NCI-H748 (cell line): Measurements from ENCODE around the gene SIVA1.
"Not testable (repeated sequence)": the region's sequence is repeated elsewhere in the genome, so short reads cannot be mapped to it uniquely, and the experiment has no call there.

Experiments
- DNase-seq: peaks from one replicate; lab custom pipeline; 2025; ENCODE audit not compliant: unreplicated experiment; lab: John Stamatoyannopoulos, UW

The SIVA1 gene

GRCh38 chr14:104719343-104719742 lies 33.6 kb upstream of the SIVA1 start:
- DNase-seq = no peak

GRCh38 chr14:104721505-104722431 lies 31.2 kb upstream of the SIVA1 start:
- no peak for DNase-seq

DNA sequence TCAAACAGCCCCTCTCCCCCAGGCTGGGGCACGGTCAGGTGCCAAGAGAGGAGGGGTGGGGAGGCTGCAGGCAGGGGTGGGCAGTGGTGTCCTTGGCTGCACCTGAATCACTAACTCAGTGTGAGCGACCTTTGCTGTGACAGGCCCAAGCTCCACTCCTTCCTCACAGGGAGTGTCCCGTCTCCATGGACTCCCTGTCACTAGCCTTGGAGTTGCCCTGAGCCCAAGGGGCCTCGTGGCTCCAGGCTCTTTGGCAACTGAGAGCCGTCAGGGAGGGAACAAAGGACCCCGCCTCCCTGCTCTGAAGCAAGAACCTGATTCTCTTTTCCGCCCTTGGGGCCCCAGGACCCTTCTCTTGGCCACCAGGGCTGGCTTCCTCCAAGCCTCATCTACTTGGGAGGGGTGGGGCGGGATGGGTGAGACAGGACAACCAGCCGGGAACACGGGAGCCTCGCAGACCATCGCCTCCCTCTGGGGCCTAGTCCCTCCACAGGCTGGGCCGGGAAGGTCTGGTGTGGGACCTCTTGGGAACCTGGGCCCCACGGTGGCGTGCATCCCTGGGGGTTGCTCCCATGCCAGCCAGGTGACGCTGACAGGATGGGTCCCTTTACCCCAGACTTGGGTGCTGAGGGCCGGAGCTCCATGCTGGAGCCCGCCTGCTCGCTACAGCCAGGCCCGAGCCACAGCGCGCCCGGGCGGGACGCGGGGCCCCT lies 29.9 kb upstream of the SIVA1 start:
- no peak for DNase-seq

DNA sequence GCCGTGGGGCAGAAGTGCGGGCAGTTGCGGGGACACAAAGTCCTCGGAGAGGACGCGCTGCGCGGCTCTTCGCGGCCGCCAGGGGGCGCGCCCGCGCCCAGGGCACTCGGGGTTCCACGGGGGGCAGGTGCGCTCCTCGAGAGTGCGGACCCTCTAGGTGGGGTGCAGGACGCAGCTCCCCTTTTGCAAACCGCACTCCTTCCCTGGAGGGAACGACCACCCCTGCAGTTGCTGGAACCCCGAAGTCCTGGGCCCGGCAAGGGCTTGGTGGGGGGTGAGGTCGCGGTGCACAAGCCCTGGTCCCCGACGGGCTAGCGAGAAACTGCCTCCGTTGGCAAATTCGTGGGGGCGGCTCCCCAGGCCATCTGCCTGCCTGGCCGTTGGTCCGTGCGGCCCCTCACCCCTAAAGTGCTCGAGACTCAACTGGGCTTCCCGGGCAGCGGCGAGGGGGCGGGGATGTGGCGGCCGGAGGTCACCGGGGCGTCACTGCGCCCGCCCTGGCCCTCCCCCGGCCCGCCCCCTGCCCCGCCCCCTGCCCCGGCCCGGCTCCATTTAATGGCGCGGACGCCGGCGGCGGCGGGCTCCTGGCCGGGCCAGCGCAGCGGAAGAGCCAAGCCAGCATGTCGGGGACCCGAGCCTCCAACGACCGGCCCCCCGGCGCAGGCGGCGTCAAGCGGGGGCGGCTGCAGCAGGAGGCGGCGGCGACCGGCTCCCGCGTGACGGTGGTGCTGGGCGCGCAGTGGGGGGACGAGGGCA lies 29.1 kb upstream of the SIVA1 start, which contains the start of gene ADSS1:
Gene ADSS1 (plus strand): TSS at position 579 of the 756 bp plus-strand sequence. CDS start 42 bp downstream, at position 621.
- DNase-seq = peak; percentile 76

GRCh38 chr14:104724407-104724980 lies 28.5 kb upstream of the SIVA1 start:
- DNase-seq = no peak

- DNase-seq = peak; percentile 38
Measured at GRCh38 chr14:104724981-104725771, 27.8 kb upstream of the SIVA1 start.

GRCh38 chr14:104725772-104726548 lies 27.0 kb upstream of the SIVA1 start:
- no peak for DNase-seq

DNA sequence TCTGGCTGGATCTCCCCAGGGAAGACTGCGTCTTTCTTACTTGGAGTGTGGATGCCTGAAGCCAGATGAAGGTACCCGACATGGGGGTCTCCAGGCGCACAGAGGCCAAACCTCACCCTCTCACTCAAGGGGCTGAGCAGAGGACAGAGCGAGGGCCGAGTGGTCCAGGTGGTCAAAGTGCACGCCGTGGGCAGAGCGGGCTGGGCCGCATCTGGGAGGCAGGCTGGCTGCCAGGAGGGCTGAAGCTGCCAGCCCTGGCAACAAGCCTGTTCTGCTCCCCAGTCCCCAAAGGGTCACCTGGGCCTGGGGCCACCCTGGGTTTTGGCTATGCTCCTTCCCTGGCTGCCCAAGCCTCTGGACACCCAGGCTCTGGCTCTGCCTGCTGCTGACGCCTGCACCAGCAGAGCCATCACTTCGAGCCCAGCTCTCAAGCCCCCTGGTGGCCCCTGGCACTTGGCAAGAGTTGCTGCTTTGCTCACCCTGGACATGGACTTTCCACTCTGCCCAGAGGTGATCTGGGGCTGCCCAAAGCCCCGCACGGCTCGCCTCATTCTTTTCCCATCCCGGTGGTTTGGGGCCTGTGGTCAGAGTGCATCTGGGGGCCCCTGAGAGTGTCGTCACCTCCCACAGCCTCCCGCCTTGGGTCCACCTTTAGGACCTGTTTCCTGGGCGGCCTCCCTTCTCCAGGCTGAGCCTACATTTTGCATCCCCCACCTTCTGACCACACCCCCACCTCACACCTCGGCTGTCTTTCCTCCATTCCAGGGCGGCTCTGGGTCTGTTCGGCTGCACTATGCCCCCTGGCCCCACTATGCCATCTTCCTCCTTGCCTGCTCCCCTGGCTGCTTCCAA lies 26.1 kb upstream of the SIVA1 start:
- no peak for DNase-seq

- no peak for DNase-seq
Measured at GRCh38 chr14:104728631-104729030, 24.3 kb upstream of the SIVA1 start.

DNA sequence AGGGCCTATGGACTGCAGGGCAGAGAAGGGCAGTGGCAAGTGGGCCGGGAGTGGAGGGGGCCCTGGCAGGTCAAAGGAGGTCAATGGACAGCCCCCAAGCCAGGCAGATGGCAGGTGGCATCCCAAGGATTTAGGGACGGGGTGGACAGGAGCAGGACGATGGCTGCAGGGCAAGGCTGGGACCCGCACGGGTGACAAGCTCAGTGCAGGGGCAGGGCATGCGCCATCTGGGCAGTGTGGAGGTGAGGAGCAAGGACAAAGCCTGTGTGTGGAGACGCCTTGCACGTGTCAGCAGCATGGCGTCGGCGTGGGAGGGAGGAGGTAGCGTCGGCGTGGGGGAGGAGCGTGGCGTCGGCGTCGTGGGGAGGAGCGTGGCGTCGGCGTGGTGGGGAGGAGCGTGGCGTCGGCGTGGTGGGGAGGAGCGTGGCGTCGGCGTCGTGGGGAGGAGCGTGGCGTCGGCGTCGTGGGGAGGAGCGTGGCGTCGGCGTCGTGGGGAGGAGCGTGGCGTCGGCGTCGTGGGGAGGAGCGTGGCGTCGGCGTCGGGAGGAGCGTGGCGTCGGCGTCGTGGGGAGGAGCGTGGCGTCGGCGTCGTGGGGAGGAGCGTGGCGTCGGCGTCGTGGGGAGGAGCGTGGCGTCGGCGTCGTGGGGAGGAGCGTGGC lies 23.6 kb upstream of the SIVA1 start:
- DNase-seq = not testable (repeated sequence)

- no peak for DNase-seq
Measured at GRCh38 chr14:104729835-104730181, 23.1 kb upstream of the SIVA1 start.

DNA sequence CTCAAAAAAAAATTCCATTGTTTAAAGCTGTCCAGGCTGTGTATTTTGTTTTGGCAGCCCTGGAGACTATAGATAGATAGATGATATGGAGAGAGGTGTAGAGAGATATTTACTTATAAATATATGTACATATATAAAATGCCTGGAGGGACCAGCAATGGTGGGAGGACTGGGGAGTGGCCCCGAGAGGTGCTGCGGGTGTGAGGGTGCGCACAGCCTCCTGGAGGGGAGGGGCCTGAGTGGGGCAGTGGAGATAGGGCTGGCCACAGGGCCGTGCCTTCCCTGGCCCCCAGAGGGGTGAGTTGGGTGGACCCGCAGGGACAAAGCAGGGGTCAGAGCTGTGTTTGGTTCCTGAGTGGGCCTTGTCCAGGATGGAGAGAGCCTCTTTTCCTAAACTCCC lies 22.5 kb upstream of the SIVA1 start:
- no peak for DNase-seq

DNA sequence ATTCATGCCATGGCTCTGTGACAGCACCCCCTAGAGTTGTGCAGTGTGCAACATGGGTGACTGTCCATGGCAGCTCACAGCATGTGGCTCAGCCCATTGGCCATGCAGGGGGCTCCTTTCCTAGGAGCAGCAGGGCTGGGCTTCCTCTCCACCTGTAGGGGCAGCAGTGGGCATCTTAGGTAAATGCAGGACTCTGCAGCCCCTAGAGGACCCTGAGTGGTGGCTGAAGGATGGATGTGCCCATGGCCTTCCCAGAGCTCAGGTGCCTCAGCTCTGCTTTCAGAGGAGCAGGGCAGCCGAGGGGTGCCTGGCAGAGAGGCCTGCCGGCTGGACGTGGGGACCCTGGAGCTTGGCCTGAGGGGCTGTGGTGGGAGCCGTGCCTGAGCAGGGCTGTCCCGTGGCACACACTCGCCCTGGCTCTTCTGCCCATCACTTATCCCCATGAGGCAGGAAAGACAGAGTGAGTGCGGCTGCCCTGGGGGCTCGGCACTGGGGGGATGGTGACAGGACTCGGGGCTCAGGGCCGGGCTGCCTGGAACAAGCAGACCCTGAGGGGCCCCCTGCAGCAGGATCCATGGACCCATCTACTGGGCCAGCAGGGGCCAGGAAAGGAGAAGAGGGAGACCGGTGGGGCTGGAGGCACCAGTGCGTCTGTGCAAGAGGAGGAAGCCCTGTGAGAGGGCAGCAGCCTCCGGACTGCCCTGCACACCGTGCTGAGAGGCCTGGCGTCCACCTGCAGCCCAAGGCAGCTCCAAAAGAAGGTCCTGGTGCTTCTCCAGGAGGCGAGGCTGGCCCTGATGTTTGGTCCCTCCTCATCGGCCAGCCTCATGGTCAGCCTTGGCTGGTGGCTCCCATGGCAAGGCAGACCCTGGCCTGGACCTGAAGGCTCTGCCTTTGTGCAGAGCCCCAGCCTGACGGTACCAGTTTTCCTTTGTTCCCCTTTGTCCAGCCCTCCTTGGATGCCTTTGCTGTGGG lies 21.3 kb upstream of the SIVA1 start:
- DNase-seq = peak; percentile 51

- no peak for DNase-seq
Measured at GRCh38 chr14:104732355-104732804, 20.6 kb upstream of the SIVA1 start.

- DNase-seq = no peak
Measured at GRCh38 chr14:104732931-104733681, 19.8 kb upstream of the SIVA1 start.

GRCh38 chr14:104734051-104734587 lies 18.8 kb upstream of the SIVA1 start:
- DNase-seq = no peak
